Measurements from ENCODE around the gene PCK2. TPM values are rescaled to one million over a fixed set of nuclear protein-coding genes. Genes with fewer than 3 reads are reported as not detected.

Gene PCK2
- total and polyA plus RNA-seq, 2 of the 13 experiments (the other 11 are each of a cell fraction or from before 2014, with no cell fraction given) = 129 to 272 TPM

DNA sequence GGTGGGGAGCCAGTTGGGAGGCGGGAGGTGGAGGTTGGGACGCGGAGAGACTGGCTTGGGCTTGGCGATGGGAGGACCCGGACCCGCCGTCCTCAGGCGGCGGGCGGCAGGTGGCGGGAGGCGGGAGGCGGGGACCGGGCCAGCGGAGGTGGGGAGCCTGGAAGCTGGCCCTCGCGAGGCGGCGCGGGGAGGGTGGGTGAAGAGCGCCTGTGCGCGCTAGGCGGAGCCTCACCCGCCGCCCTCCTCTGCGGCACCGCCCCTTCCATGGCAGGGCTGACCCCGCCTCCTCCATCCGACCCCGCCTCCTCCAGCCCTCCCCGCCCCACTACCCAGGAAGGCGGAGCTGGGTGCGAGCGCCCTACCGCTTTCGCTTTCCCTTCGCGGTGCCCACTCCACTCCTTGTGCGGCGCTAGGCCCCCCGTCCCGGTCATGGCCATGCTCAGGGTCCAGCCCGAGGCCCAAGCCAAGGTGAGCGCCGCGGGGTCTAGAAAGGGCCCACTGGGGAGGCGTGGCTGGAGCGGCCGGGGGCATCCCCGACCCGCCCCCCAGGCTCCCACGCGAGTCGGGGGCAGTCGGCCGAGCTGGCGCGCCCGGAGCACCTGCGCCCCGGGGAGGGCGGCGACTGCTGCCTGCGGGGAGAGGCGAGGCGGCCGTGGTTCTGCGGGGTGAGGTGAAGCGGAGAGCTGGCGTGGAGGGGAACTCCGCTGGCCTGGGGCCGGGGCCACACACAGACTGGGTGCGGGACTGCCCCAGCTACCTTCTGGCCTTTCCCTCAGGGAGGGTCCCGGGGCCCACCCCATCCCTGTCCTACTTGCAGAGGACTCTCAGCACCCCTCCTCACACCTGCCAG, 41.9 kb downstream of the PCK2 start, which contains the start of gene PSME1 (continued):
- TF ChIP-seq, protein P1, sequence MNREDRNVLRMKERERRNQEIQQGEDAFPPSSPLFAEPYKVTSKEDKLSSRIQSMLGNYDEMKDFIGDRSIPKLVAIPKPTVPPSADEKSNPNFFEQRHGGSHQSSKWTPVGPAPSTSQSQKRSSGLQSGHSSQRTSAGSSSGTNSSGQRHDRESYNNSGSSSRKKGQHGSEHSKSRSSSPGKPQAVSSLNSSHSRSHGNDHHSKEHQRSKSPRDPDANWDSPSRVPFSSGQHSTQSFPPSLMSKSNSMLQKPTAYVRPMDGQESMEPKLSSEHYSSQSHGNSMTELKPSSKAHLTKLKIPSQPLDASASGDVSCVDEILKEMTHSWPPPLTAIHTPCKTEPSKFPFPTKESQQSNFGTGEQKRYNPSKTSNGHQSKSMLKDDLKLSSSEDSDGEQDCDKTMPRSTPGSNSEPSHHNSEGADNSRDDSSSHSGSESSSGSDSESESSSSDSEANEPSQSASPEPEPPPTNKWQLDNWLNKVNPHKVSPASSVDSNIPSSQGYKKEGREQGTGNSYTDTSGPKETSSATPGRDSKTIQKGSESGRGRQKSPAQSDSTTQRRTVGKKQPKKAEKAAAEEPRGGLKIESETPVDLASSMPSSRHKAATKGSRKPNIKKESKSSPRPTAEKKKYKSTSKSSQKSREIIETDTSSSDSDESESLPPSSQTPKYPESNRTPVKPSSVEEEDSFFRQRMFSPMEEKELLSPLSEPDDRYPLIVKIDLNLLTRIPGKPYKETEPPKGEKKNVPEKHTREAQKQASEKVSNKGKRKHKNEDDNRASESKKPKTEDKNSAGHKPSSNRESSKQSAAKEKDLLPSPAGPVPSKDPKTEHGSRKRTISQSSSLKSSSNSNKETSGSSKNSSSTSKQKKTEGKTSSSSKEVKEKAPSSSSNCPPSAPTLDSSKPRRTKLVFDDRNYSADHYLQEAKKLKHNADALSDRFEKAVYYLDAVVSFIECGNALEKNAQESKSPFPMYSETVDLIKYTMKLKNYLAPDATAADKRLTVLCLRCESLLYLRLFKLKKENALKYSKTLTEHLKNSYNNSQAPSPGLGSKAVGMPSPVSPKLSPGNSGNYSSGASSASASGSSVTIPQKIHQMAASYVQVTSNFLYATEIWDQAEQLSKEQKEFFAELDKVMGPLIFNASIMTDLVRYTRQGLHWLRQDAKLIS (CRISPR knock-in tag; IDR thresholded peaks at IDR 0.05) = no peak; the same call in 1 of the 2 replicates
- TF ChIP-seq SAFB2 (CRISPR knock-in tag; IDR thresholded peaks at IDR 0.05; ENCODE audit: borderline replicate concordance, low read depth) (no peak; the same call in none of the 2 replicates), ZNF546 (CRISPR knock-in tag; conservative IDR thresholded peaks at IDR 0.05) (peak; percentile 77), ZBTB42 (CRISPR knock-in tag; IDR thresholded peaks at IDR 0.05) (no peak), GFI1 (CRISPR knock-in tag; IDR thresholded peaks at IDR 0.05; ENCODE audit: borderline replicate concordance) (no peak), RBFOX2 (IDR thresholded peaks at IDR 0.05; ENCODE audit: low read depth, low read length) (peak; percentile 98), TMF1 (CRISPR knock-in tag; IDR thresholded peaks at IDR 0.05; ENCODE audit: low read depth) (no peak), CAMTA2 (CRISPR knock-in tag; IDR thresholded peaks at IDR 0.05; ENCODE audit: borderline replicate concordance) (peak; percentile 94), ZNF343 (CRISPR knock-in tag; IDR thresholded peaks at IDR 0.05) (no peak), THAP11 (CRISPR knock-in tag; IDR thresholded peaks at IDR 0.05) (peak; percentile 86), ZNF562 (CRISPR knock-in tag; IDR thresholded peaks at IDR 0.05; ENCODE audit: borderline replicate concordance) (no peak), ZFP1 (CRISPR knock-in tag; IDR thresholded peaks at IDR 0.05) (no peak; the same call in 1 of the 2 replicates), SNAI1 (CRISPR knock-in tag; IDR thresholded peaks at IDR 0.05; ENCODE audit: borderline replicate concordance) (no peak), KLF16 (CRISPR knock-in tag; IDR thresholded peaks at IDR 0.05) (peak in 1 of 2 experiments; percentile 93; a peak in 2 of 4 replicates), ZMYM4 (CRISPR knock-in tag; IDR thresholded peaks at IDR 0.05) (no peak), LCORL (IDR thresholded peaks at IDR 0.05) (no peak), LCORL (CRISPR knock-in tag; IDR thresholded peaks at IDR 0.05) (no peak), ELF4 (CRISPR knock-in tag; IDR thresholded peaks at IDR 0.05; ENCODE audit: borderline replicate concordance) (peak; percentile 57; the same call in 1 of the 2 replicates), ZNF326 (CRISPR knock-in tag; IDR thresholded peaks at IDR 0.05; ENCODE audit: borderline replicate concordance) (no peak; the same call in 1 of the 2 replicates), ZNF746 (CRISPR knock-in tag; IDR thresholded peaks at IDR 0.05) (no peak), MEIS1 (CRISPR knock-in tag; IDR thresholded peaks at IDR 0.05; ENCODE audit: borderline replicate concordance) (peak; percentile 46), RBAK (CRISPR knock-in tag; IDR thresholded peaks at IDR 0.05) (no peak), MTA1 (CRISPR knock-in tag; IDR thresholded peaks at IDR 0.05; ENCODE audit: borderline replicate concordance) (peak; percentile 22; the same call in 1 of the 2 replicates)
- TF ChIP-seq, protein P2, sequence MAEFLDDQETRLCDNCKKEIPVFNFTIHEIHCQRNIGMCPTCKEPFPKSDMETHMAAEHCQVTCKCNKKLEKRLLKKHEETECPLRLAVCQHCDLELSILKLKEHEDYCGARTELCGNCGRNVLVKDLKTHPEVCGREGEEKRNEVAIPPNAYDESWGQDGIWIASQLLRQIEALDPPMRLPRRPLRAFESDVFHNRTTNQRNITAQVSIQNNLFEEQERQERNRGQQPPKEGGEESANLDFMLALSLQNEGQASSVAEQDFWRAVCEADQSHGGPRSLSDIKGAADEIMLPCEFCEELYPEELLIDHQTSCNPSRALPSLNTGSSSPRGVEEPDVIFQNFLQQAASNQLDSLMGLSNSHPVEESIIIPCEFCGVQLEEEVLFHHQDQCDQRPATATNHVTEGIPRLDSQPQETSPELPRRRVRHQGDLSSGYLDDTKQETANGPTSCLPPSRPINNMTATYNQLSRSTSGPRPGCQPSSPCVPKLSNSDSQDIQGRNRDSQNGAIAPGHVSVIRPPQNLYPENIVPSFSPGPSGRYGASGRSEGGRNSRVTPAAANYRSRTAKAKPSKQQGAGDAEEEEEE (CRISPR knock-in tag; IDR thresholded peaks at IDR 0.05; ENCODE audit: borderline replicate concordance) = no peak; the same call in 1 of the 2 replicates
- TF ChIP-seq, protein P3, sequence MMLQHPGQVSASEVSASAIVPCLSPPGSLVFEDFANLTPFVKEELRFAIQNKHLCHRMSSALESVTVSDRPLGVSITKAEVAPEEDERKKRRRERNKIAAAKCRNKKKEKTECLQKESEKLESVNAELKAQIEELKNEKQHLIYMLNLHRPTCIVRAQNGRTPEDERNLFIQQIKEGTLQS (CRISPR knock-in tag; IDR thresholded peaks at IDR 0.05) = no peak
